Stimulated activated CD4-positive, alpha-beta T cell treated with anti-CD3 and anti-CD28 coated beads, Interleukin-1b, Interleukin-23, amount 100 ng/mL, for 24 hours (primary cell): Measurements from ENCODE around the gene HOXA7.

Experiments used
- DNase-seq, 4 experiments: peaks; one replicate each; pipeline ENCODE4 v3.0.0-alpha.2; 2020; ENCODE audit warnings: low read depth in 4 of 4, low spot score in 1 of 4

Gene HOXA7

GRCh38 chr7:27109466-27110185 is 46.8 kb downstream of the HOXA7 start:
- DNase-seq = no peak

GRCh38 chr7:27108390-27109127 is 47.9 kb downstream of the HOXA7 start:
- no peak for DNase-seq

- DNase-seq = no peak
These were observed 48.8 kb downstream of the HOXA7 start for GRCh38 chr7:27107391-27108381.

DNA sequence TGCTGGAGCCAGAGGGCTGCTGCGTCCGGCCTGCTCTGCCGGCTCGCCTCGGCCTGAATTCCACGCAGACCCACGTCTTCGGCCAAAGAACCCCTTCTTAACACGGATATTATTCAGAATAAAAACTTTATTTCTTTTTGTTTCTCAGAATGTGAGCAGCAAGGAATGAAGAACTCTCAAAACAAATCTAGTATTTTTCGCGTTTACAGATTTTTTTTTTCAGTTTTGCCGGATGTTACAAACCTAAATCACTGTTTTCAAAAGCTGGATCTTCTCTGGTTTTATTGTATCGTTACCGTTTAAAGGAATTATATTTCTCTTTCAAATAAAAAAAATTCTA is 49.6 kb downstream of the HOXA7 start:
- DNase-seq = no peak

GRCh38 chr7:27106181-27106900 is 50.1 kb downstream of the HOXA7 start:
- DNase-seq = no peak

DNA sequence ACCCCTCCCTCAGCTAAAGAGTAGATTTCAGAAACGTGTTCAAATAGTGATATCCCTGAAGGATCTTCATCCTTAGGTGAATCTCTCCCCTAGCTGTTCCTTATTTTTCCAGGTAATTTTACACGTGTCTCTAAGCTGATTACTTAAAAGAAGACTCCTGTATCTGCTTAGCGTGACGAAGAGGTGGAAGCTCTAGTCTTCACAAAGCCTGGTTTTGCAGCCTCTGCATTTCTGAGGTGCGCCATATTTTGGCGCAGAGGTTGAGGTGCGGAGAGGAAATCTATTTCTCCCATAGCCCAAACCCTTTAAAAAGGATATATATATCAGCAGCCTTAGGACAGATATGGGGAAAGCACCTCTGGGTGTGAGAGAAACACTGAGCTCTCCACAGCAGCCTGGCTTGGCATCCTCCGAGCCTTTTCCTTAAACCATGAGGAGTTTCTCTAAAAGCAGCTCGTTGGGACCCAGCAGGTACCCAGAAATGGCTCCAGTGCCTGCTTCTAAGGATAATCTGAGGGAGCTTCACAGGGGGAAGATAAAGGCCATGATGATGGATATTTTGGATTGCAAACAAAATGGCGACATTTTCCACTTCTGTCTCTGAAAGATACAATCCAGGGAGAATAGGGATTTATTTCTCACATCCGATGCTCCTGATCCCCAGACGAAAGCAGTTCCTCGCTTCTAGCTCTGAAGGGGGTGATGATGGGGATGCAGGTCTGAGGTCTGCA is 51.0 kb downstream of the HOXA7 start:
- DNase-seq = no peak

DNA sequence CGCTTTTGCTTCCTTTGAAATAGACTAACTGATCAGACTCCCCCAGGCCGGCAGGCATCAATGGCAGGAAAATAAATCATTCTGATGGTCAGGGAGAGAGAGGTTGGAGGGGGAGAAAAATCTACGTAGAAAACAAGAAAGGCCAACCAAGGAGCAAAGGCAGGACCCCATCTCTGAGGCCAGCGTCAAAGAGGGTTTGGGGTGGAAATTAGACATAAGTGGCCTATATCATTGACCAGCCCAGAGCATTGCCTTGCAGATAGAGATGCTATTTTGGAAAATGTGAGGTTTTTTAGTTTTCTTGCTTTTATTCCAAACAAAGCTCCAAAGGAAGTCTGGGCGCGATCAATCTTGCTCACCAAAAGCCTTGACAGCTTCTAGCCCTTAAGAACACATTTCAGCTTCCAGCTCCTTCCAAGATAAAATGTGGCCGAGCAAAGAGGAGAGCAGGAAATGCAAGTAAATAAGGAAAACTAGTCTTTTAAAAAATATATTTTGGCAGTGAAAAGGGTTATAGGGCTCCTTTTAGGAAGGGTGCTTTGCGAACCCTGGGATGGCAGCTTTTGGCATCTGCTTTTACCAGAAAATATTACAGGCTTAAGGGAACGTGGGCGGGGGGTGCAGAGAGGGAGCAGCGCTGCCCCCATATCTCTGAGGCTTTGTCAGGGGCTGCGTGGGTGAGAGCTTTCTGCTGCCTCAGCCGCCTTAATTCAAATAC is 52.0 kb downstream of the HOXA7 start:
- no peak for DNase-seq
